GM23338 (cell line): ENCODE results near the gene SEMA4D.

Experiments
- CREB1 ChIP-seq: fragments of 250-450 bp; sonication (Bioruptor Pico); IDR thresholded peaks from 2 replicates; pipeline ENCODE4 v1.5.0; 2020; ENCODE audit warnings: low read depth, mild to moderate bottlenecking, moderate library complexity
- ETS1 ChIP-seq: IDR thresholded peaks from 2 replicates; pipeline ENCODE4 v1.6.1; 2016; ENCODE audit warnings: antibody characterized with exemption
- EZH2 ChIP-seq: fragments of 200-600 bp; sonication (generic); IDR thresholded peaks from one replicate; pipeline ENCODE4 v1.8.0; 2017; ENCODE audit warnings: antibody characterized with exemption, mild to moderate bottlenecking, low read depth; ENCODE audit not compliant: unreplicated experiment
- EZH2phosphoT487 ChIP-seq: fragments of 200-600 bp; sonication (generic); IDR thresholded peaks from one replicate; pipeline ENCODE4 v1.8.1; 2018; ENCODE audit warnings: antibody characterized with exemption; ENCODE audit not compliant: unreplicated experiment
- JUNB ChIP-seq: IDR thresholded peaks from one replicate; pipeline ENCODE4 v1.6.1; 2016; ENCODE audit warnings: antibody characterized with exemption; ENCODE audit not compliant: unreplicated experiment
- POLR2AphosphoS5 ChIP-seq: IDR thresholded peaks from 2 replicates; pipeline ENCODE4 v1.6.1; 2016; ENCODE audit warnings: antibody characterized with exemption, low read depth
- REST ChIP-seq: IDR thresholded peaks from one replicate; pipeline ENCODE4 v1.6.1; 2018; ENCODE audit warnings: antibody characterized with exemption; ENCODE audit not compliant: unreplicated experiment
- STAT1 ChIP-seq: IDR thresholded peaks from one replicate; pipeline ENCODE4 v1.6.1; 2016; ENCODE audit warnings: antibody characterized with exemption; ENCODE audit not compliant: unreplicated experiment
- ZNF114 ChIP-seq: fragments of 250-450 bp; sonication (Bioruptor Pico); IDR thresholded peaks from 2 replicates; pipeline ENCODE4 v1.5.0; 2020; ENCODE audit warnings: mild to moderate bottlenecking, moderate library complexity
- ZNF331 ChIP-seq: fragments of 250-450 bp; sonication (Bioruptor Pico); IDR thresholded peaks from 2 replicates; pipeline ENCODE4 v1.5.0; 2020; ENCODE audit warnings: low read depth, mild to moderate bottlenecking, moderate library complexity
- TF ChIP-seq, protein P1 (sequence below), 2 experiments: fragments of 200-600 bp in 1 of 2; sonication (generic) in 1 of 2; conservative IDR thresholded peaks; 2 replicates each; pipeline versions ENCODE4 v1.5.1 to v1.6.1; 2016 to 2017; ENCODE audit warnings: antibody characterized with exemption in 2 of 2, low read depth in 2 of 2, mild to moderate bottlenecking in 2 of 2, moderate library complexity in 1 of 2

GRCh38 chr9:89370593-89370992, 127.3 kb downstream of the SEMA4D start:
- no peak for TF ChIP-seq EZH2
- TF ChIP-seq, protein P1, sequence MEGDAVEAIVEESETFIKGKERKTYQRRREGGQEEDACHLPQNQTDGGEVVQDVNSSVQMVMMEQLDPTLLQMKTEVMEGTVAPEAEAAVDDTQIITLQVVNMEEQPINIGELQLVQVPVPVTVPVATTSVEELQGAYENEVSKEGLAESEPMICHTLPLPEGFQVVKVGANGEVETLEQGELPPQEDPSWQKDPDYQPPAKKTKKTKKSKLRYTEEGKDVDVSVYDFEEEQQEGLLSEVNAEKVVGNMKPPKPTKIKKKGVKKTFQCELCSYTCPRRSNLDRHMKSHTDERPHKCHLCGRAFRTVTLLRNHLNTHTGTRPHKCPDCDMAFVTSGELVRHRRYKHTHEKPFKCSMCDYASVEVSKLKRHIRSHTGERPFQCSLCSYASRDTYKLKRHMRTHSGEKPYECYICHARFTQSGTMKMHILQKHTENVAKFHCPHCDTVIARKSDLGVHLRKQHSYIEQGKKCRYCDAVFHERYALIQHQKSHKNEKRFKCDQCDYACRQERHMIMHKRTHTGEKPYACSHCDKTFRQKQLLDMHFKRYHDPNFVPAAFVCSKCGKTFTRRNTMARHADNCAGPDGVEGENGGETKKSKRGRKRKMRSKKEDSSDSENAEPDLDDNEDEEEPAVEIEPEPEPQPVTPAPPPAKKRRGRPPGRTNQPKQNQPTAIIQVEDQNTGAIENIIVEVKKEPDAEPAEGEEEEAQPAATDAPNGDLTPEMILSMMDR (conservative IDR thresholded peaks at IDR 0.05; ENCODE audit: low read depth in 2 of 2), result no peak
- TF ChIP-seq EZH2phosphoT487, result no peak
- TF ChIP-seq POLR2AphosphoS5, result no peak; the same call in 1 of the 2 replicates
- TF ChIP-seq REST, result no peak
- TF ChIP-seq ETS1, result no peak
- no peak for TF ChIP-seq ZNF331 (CRISPR knock-in tag)
- TF ChIP-seq JUNB, result no peak
- no peak for TF ChIP-seq CREB1 (CRISPR knock-in tag)
- TF ChIP-seq ZNF114 (CRISPR knock-in tag), result no peak
- no peak for TF ChIP-seq STAT1
